Cortex of kidney (tissue), 1 donor: Measurements from ENCODE around the gene CRYAA.

Experiments used
- DNase-seq: peaks from one replicate; lab custom pipeline; 2025; lab: John Stamatoyannopoulos, UW

The CRYAA gene

DNA sequence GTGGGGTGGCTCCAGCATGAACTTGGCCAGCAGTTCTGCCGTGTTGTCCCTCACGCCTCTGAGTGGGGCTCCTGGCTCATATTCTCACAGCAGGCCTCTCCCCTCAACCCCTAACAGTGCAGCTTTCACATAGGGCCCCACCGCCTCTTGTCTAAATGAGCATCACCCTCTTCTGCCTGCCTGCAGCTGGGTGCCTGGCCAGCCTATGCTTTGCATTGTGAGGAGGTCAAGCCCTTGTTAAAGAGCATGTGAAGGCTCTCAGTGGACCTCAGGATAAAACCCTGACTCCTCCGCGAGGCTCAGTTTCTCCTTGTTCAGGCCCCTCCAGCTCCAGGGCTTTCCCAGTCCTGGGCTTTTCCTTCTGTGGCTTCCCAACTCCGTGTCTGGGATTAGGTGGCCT lies 34.8 kb downstream of the CRYAA start:
- DNase-seq: no peak

- no peak for DNase-seq
Observed at GRCh38 chr21:43204638-43205037, 35.8 kb downstream of the CRYAA start.

GRCh38 chr21:43206231-43207042 lies 37.6 kb downstream of the CRYAA start:
- no peak for DNase-seq

DNA sequence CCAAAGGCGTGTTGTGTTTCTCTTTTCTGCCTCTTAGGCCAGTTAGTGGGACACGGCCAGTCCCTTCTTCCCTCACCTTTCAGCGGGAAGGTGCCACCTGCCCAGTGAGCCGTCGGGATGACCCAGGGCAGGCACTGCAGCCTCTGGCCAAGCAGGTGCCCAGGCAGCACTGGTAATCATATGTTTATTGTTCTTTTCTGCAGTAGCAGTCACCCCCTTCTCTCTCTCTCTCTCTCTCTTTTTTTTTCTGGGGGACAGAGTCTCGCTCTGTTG lies 38.2 kb downstream of the CRYAA start:
- no peak for DNase-seq

GRCh38 chr21:43207868-43208267 lies 39.1 kb downstream of the CRYAA start:
- no peak for DNase-seq

DNA sequence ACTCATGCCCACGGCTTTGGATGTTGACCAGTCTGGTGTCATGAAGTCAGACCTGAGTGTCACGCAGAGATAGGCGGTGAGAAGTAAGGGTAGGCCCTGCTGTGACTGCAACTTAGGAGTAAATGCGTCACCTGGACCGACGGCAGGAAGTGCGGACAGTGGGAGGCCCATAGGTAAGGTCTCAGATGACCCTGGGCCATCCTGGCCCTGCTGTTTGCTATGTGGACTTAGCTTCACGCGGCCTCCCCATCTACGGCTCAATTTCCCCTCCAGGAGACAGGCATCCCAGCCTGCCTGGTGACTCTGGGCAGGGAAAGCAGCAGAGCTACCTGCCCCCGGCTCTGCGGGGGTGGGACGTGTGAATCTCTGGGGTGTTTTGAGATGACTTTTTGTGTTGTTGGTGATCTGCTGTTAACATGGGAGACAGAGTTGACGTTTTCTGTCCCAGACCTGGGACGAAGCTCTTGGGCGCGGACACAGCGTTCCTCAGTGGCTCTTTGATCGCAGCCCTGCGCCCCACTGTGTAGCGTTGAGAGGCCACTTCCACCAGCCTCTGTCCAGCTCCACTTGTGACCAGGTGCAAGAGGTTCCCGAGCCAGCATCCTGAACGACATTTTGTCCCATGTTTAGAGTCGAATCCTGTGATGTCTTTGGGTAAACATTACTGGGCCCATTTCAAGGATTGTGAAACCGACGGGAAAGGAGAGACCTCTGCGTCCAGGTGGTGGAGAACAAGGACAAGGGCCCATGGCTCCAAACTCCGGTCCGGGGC lies 39.9 kb downstream of the CRYAA start:
- DNase-seq: no peak

GRCh38 chr21:43209575-43210453 lies 41.0 kb downstream of the CRYAA start:
- no peak for DNase-seq

GRCh38 chr21:43210454-43211071 lies 41.8 kb downstream of the CRYAA start:
- DNase-seq: no peak

DNA sequence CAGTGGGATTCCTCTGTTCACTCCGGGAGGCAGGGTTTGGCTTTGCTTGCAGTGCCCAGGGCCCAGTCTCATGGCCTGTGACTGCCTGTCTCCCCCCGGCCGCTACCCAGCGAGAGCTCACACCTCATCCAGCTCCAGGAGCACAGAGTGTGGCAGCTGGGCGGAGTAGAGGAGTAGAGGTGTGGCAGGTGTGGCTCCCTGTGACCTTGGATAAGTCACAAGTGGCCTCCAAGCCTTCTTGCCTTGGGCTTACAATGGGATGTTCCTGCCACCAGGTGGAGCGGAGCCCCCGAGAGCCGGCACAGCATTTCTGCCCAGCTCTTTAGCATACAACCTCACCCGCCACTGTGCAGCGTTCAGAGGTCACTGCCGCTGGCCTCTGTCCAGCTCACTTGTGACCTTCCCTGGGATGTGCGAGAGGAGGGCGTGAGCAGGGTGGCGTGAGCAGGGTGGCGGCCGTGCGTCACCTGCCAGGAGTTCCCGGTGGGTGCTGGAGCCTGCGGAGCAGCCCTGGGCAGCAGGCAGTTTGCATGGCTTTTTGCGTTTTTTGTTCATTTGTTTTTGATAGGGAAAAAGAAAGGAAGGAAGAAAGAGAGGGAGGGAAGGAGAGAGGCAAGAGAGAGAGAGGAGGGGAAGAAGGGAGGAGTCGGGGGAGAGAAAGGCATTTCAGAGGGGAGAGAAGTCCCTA lies 42.4 kb downstream of the CRYAA start:
- DNase-seq: no peak

GRCh38 chr21:43211760-43212115 lies 42.9 kb downstream of the CRYAA start:
- no peak for DNase-seq
